NCI-H1092 treated with DMSO at 0.1 percent for 48 hours (cell line): ENCODE results near the gene NYNRIN.

Source experiments
- DNase-seq: peaks from one replicate; lab custom pipeline; 2025; lab: John Stamatoyannopoulos, UW

NYNRIN gene

GRCh38 chr14:24392325-24393091, 6.3 kb upstream of the NYNRIN start:
- peak; percentile 65 for DNase-seq

- DNase-seq: no peak
Measured at GRCh38 chr14:24394275-24394674, 4.5 kb upstream of the NYNRIN start.

GRCh38 chr14:24395609-24396582, 2.9 kb upstream of the NYNRIN start:
- DNase-seq: no peak

GRCh38 chr14:24397639-24398292, 1.0 kb upstream of the NYNRIN start:
- DNase-seq: no peak

- DNase-seq: peak; percentile 41
Measured at GRCh38 chr14:24398293-24398652, 530 bp upstream of the NYNRIN start.

GRCh38 chr14:24399447-24399822, 632 bp downstream of the NYNRIN start:
- DNase-seq: no peak

GRCh38 chr14:24399999-24400718, 1.4 kb downstream of the NYNRIN start:
- DNase-seq: no peak

GRCh38 chr14:24401810-24402702, 3.3 kb downstream of the NYNRIN start:
- no peak for DNase-seq

GRCh38 chr14:24403294-24403998, 4.6 kb downstream of the NYNRIN start:
- no peak for DNase-seq

GRCh38 chr14:24404814-24405213, 6.0 kb downstream of the NYNRIN start:
- no peak for DNase-seq

- no peak for DNase-seq
Measured at GRCh38 chr14:24406416-24406815, 7.6 kb downstream of the NYNRIN start.

- DNase-seq: no peak
Measured at GRCh38 chr14:24407608-24408325, 9.0 kb downstream of the NYNRIN start.

GRCh38 chr14:24408764-24409163, 10.0 kb downstream of the NYNRIN start:
- peak; percentile 71 for DNase-seq

GRCh38 chr14:24409192-24409591, 10.4 kb downstream of the NYNRIN start:
- no peak for DNase-seq

- DNase-seq: no peak
Measured at GRCh38 chr14:24409956-24410355, 11.2 kb downstream of the NYNRIN start.

GRCh38 chr14:24411443-24412389, 12.9 kb downstream of the NYNRIN start:
- peak; percentile 25 for DNase-seq

GRCh38 chr14:24414077-24414476, 15.3 kb downstream of the NYNRIN start:
- DNase-seq: no peak

- no peak for DNase-seq
Measured at GRCh38 chr14:24414732-24415420, 16.1 kb downstream of the NYNRIN start.
